GM19099 (cell line): ENCODE data around the gene GRIP2.

Experiments
- POLR2A ChIP-seq: IDR thresholded peaks from 3 replicates; pipeline ENCODE4 v1.6.1; 2011; ENCODE audit warnings: low read depth; ENCODE audit not compliant: insufficient read length; ENCODE audit errors: extremely low read depth

Gene GRIP2

GRCh38 chr3:14566812-14567211 is 26.7 kb upstream of the GRIP2 start:
- TF ChIP-seq POLR2A = no peak

GRCh38 chr3:14565868-14566588 is 25.9 kb upstream of the GRIP2 start:
- no peak for TF ChIP-seq POLR2A

GRCh38 chr3:14564741-14565140 is 24.6 kb upstream of the GRIP2 start:
- no peak for TF ChIP-seq POLR2A

- TF ChIP-seq POLR2A = no peak
Measured at GRCh38 chr3:14563946-14564539, 23.9 kb upstream of the GRIP2 start.

GRCh38 chr3:14562121-14562890 is 22.2 kb upstream of the GRIP2 start:
- no peak for TF ChIP-seq POLR2A

- no peak for TF ChIP-seq POLR2A
Measured at GRCh38 chr3:14561051-14561960, 21.2 kb upstream of the GRIP2 start.

GRCh38 chr3:14560110-14560509 is 20.0 kb upstream of the GRIP2 start:
- no peak for TF ChIP-seq POLR2A

- no peak for TF ChIP-seq POLR2A
Measured at GRCh38 chr3:14558029-14558428, 17.9 kb upstream of the GRIP2 start.

GRCh38 chr3:14555835-14556234 is 15.7 kb upstream of the GRIP2 start:
- TF ChIP-seq POLR2A = no peak

- TF ChIP-seq POLR2A = no peak
Measured at GRCh38 chr3:14554715-14555114, 14.6 kb upstream of the GRIP2 start.

GRCh38 chr3:14553871-14554270 is 13.7 kb upstream of the GRIP2 start:
- TF ChIP-seq POLR2A = no peak

GRCh38 chr3:14552717-14553116 is 12.6 kb upstream of the GRIP2 start:
- TF ChIP-seq POLR2A = no peak

GRCh38 chr3:14552041-14552648 is 12.0 kb upstream of the GRIP2 start:
- TF ChIP-seq POLR2A = no peak
